Naive thymus-derived CD8-positive, alpha-beta T cell (primary cell): ENCODE measurements around the gene KIAA0930. TPM values are rescaled to one million over a fixed set of nuclear protein-coding genes. Genes with fewer than 3 reads are reported as not detected.

Experiments
- ATAC-seq, 2 donors: fragments of 150-1000 bp; cut with Tn5 transposase in 1 of 2; sonication (Bioruptor Pico), chemical (Tn5 transposase) in 1 of 2; 1 replicate in 1 of 2; 2 replicates in 1 of 2; pipeline ENCODE4 v1.10.0; 2021; ENCODE audit warnings: mild to moderate bottlenecking in 2 of 2, moderate library complexity in 2 of 2
- POLR2A ChIA-PET: fragments of 350-600 bp; sonication (Branson Sonifier 250); formaldehyde crosslinking; loops from one replicate; lab custom pipeline; 2021; ENCODE audit warnings: antibody characterized with exemption; lab: Charles Lee
- DNase-seq, 10 donors: peaks; one replicate each; pipeline versions ENCODE4 v3.0.0 to v3.0.0-alpha.2; 2020 to 2022
- H3K27ac Mint-ChIP-seq, 10 donors: one replicate each; pipeline ENCODE4 v1.8.0; 2020 to 2022; ENCODE audit warnings: mild to moderate bottlenecking in 10 of 10, mixed read lengths in 10 of 10, moderate library complexity in 4 of 10, inconsistent platforms in 1 of 10
- H3K27me3 Mint-ChIP-seq, 5 donors: one replicate each; pipeline ENCODE4 v1.8.0; 2021 to 2022; ENCODE audit warnings: mixed read lengths in 5 of 5
- H3K36me3 Mint-ChIP-seq, 3 donors: one replicate each; pipeline ENCODE4 v1.8.0; 2020 to 2022; ENCODE audit warnings: mixed read lengths in 3 of 3, mild to moderate bottlenecking in 2 of 3, inconsistent platforms in 1 of 3
- H3K4me1 Mint-ChIP-seq, 4 donors: one replicate each; pipeline ENCODE4 v1.8.0; 2021 to 2022; ENCODE audit warnings: mixed read lengths in 4 of 4
- H3K4me3 Mint-ChIP-seq, 10 donors: one replicate each; pipeline ENCODE4 v1.8.0; 2020 to 2022; ENCODE audit warnings: mild to moderate bottlenecking in 10 of 10, mixed read lengths in 10 of 10, moderate library complexity in 6 of 10, inconsistent platforms in 1 of 10
- H3K9me3 Mint-ChIP-seq, 9 donors: one replicate each; pipeline ENCODE4 v1.8.0; 2020 to 2022; ENCODE audit warnings: mixed read lengths in 9 of 9, mild to moderate bottlenecking in 3 of 9, inconsistent platforms in 1 of 9, moderate library complexity in 1 of 9
- polyA plus RNA-seq, 3 donors: library from polyadenylated mRNA; unstranded; fragments of 300-500 nt; fragmentation: Illumina TruSeq; gene quantifications; one replicate each; pipeline ENCODE4 v1.2.3, GENCODE V29; 2021
- total RNA-seq, 8 experiments: library from RNA in 2 of 8; stranded (reverse) in 2 of 8; gene quantifications; one replicate each; pipeline ENCODE4 v1.2.3 and lab custom pipeline; 2021 to 2026

KIAA0930 gene
- total and polyA plus RNA-seq, 5 experiments from 2014 or later: 0.87 to 29.1 (median 2.9) TPM

DNA sequence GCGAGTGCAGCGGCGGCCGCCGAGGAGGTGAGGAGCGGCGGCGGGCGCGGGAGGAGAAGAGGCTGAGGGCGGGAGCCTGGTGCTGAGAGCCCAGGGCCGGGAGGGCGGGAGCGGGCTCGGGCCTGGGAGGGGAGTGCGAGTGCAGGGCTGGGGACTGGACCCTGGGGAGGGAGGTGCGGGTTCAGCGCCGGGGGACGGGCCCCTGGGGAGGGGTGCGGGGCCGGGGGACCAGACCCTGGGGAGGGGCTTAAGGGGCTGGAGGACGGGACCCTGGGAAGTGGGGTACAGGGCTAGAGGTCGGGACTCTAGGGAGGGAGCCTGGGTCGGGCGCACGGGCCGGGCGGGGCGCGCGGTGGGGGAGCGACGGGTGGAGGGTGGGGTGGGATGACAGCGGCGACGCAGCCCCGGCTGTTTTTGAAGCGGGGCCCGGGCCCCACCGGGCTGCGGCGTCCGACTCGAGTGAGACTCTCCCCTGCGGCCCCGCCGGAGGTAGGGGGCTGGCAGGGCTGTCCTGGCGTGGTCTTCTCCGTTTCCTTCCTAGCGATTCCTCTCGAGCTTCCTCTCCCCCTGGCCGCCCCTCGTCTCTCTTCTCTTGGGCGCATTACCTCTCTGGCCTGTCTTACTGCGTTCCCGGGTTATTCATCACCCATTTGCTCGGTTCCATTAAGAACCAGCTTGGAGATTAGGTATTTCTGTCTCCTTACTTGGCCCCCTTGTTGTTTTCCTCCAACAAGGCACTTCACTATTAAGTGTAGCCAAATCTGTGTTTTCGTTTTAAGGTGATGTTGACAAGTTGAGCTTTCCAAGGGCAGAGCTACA lies 76.2 kb downstream of the KIAA0930 start:
- H3K27me3 Mint-ChIP-seq: no peaks in the 10 kb centered on the region
- peak overlapping the region; percentile 89 to 98 (median 95) for H3K27ac Mint-ChIP-seq
- no peaks in the 10 kb centered on the region for H3K9me3 Mint-ChIP-seq
- POLR2A ChIA-PET: interaction anchor here (0.6 to 2.0 kb wide), 8 partner anchors 8 to 77 kb away, joined by 3 to 25 read pairs (median 6); no protein-coding TSS in a partner anchor
- peaks cover 2 to 30% (median 9%) of the 10 kb centered on the region in 3 donors for H3K36me3 Mint-ChIP-seq
- H3K4me1 Mint-ChIP-seq: peaks cover 28 to 69% (median 57%) of the 10 kb centered on the region in 4 donors
- ATAC-seq: peak; percentile 33 to 35
- peak overlapping the region; percentile 92 to 99 (median 96) for H3K4me3 Mint-ChIP-seq
- peak in 9 of 10 donors; percentile 14 to 43 (median 26) for DNase-seq

DNA sequence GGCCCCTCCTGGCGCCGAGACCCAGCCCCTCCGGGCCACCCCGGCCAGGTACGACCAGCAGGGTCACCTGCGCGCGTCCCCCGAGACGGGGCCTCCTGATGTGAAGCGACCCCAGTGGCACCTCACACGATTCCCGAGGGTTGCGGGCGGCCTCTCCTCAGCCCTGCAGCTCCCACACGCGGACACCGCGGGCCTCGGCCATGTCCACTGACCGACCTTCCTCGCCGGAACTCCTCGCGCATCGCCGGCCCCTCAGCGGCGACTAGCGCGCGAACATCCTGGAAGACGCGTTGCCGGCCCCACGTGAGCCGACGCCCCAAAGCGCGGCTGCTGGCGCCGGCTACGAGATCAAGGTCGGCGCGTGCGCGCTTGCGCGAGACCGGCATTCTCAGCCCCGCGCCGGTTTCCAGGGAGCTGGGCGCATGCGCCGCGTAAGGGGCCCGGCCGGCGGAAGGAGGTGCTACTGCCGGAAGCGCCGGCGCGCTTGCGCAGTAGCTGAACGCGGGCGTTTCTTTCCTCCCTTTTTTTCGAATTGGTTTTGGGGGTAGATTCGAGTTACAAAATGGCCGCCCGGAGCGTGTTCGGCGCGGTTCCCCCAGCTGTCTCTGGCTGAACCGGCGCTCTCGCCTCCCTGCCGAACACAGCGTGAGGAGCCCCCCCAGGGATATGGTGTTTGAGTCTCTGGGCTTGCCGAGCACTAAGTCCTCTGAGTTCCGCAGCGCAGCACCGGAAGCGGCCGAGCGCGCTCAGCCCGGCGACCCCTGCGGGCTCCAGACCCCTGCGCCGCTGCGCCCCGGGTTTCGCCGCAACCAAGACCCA lies 77.0 kb downstream of the KIAA0930 start, which contains the start of gene NUP50:
Gene NUP50 (plus strand): TSS at position 475 of the 819 bp plus-strand sequence. CDS start 4,253 bp downstream, outside the sequence.
- POLR2A ChIA-PET: interaction anchor here (0.8 to 1.6 kb wide), 6 partner anchors 9 to 78 kb away, joined by 3 to 25 read pairs (median 4); no protein-coding TSS in a partner anchor
- peaks cover 2 to 22% (median 9%) of the 10 kb centered on the region in 3 donors for H3K36me3 Mint-ChIP-seq
- H3K27me3 Mint-ChIP-seq: no peaks in the 10 kb centered on the region
- peaks cover 28 to 71% (median 53%) of the 10 kb centered on the region in 4 donors for H3K4me1 Mint-ChIP-seq
- peak within 1 kb of the TSS; percentile 92 to 99 (median 96) for H3K4me3 Mint-ChIP-seq
- ATAC-seq (peak; percentile 79 to 84), DNase-seq (peak; percentile 86 to 98 (median 97))
- H3K9me3 Mint-ChIP-seq: no peaks in the 10 kb centered on the region
- H3K27ac Mint-ChIP-seq: peak within 1 kb of the TSS; percentile 92 to 98 (median 95)

DNA sequence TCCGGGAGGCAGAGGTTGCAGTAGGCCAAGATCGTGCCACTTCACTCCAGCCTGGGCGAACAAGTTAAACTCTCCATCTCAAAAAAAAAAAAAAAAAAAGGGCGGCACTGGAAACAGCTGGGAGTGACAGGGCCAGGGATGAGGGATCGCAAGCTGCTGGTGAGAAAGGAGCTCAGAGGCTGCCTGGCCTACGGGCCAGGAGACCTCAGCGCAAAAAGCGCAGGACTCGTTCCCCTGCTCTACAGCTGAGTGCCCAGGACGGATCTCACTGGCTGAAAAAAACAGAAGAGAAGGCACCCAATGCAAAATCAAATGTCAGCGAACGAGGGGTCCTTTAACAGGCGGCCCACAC lies 77.6 kb downstream of the KIAA0930 start:
- Mint-ChIP-seq H3K9me3 (no peaks in the 10 kb centered on the region), H3K27ac (peak overlapping the region; percentile 53 to 96 (median 92)), H3K27me3 (no peaks in the 10 kb centered on the region), H3K4me3 (peak overlapping the region; percentile 81 to 98 (median 92)), H3K4me1 (peaks cover 27 to 68% (median 52%) of the 10 kb centered on the region in 4 donors), H3K36me3 (peaks cover 0 to 21% (median 4%) of the 10 kb centered on the region in 3 donors)
- POLR2A ChIA-PET: interaction anchor here (0.9 to 1.6 kb wide), 5 partner anchors 10 to 79 kb away, joined by 3 to 25 read pairs (median 4); no protein-coding TSS in a partner anchor
- peak; percentile 27 to 31 for ATAC-seq
- DNase-seq: no peak

GRCh38 chr22:45162531-45162930 lies 78.2 kb downstream of the KIAA0930 start:
- ATAC-seq (no peak), DNase-seq (no peak)
- POLR2A ChIA-PET: interaction anchor here (0.9 to 1.6 kb wide), 3 partner anchors 10 to 79 kb away, joined by 4 to 25 read pairs (median 7); no protein-coding TSS in a partner anchor
- Mint-ChIP-seq H3K4me1 (peaks cover 27 to 71% (median 52%) of the 10 kb centered on the region in 4 donors), H3K4me3 (peak overlapping the region; percentile 81 to 98 (median 92)), H3K36me3 (peaks cover 0 to 25% (median 4%) of the 10 kb centered on the region in 3 donors), H3K9me3 (no peaks in the 10 kb centered on the region), H3K27me3 (no peaks in the 10 kb centered on the region), H3K27ac (peak overlapping the region; percentile 22 to 93 (median 80))

DNA sequence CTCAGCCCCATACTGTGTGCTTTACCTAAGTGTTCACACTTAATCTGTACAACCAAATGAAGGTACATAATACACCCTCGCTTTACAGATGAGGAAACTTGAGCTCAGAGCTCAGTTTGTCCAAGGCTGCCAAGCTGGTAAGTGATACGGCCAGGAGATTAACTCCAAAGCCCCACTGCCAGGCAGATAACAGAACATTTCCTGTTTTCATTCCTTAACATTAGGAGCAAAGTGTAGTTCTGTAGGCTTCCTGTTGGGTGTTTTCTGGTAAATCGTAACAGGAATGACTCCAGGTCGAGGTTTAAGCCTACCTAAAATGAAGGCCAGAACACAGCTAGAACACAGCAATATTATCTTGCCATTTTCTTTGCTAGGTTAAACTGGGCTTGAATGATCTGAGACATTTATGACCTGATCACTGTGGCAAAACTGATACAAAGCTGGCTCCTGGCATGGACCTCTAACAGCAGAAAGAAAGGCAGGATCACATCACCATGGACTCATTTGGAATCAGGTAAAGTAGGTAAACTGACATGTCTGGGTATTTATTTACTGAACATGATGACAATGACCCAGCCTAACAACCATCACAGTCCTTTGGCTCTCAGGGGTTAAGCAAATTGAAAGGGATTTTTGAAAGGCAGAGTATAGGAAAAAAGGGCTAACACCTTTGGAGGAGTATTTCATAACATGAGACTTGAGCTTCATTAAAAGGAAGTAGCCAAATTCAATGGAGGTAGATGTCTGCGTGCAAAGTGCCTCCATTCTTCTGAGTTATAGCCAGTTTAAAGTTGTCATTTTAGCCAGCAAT lies 80.8 kb downstream of the KIAA0930 start:
- Mint-ChIP-seq H3K36me3 (peaks cover 7 to 29% (median 9%) of the 10 kb centered on the region in 3 donors), H3K27me3 (no peaks in the 10 kb centered on the region), H3K27ac (peak overlapping the region in 3 of 10 donors; percentile 28 to 65 (median 29)), H3K4me1 (peaks cover 20 to 47% (median 33%) of the 10 kb centered on the region in 4 donors), H3K9me3 (no peaks in the 10 kb centered on the region), H3K4me3 (peak overlapping the region in 5 of 10 donors; percentile 0 to 30 (median 8))
- ATAC-seq (no peak), DNase-seq (no peak)
- POLR2A ChIA-PET: interaction anchor here (1.5 to 1.8 kb wide), 2 partner anchors 10 to 13 kb away, joined by 3 to 4 read pairs; no protein-coding TSS in a partner anchor

DNA sequence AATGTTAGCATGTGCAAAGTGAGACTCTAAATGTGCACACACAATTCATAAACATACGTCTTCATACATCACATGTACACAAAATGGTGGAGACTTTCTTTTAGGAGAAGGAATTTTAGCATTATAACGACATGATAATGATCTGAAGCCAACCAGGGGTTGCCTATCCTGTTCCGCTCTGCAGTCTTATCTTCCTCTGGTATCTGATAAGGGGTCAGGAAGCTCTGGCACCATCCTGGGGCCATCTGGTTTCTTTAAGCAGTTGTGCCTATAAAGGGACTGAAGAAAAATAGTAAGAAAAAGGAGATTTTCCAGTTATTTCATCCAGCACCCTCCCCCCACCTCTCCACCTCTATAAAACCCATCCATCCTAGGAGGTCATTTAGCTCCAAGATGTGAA lies 82.8 kb downstream of the KIAA0930 start:
- Mint-ChIP-seq H3K4me1 (peaks cover 19 to 41% (median 34%) of the 10 kb centered on the region in 4 donors), H3K27me3 (no peaks in the 10 kb centered on the region), H3K4me3 (no peak overlapping the region), H3K9me3 (no peaks in the 10 kb centered on the region), H3K36me3 (peaks cover 6 to 32% (median 11%) of the 10 kb centered on the region in 3 donors), H3K27ac (no peak overlapping the region)
- POLR2A ChIA-PET: no interaction called here
- no peak for ATAC-seq
- no peak for DNase-seq

DNA sequence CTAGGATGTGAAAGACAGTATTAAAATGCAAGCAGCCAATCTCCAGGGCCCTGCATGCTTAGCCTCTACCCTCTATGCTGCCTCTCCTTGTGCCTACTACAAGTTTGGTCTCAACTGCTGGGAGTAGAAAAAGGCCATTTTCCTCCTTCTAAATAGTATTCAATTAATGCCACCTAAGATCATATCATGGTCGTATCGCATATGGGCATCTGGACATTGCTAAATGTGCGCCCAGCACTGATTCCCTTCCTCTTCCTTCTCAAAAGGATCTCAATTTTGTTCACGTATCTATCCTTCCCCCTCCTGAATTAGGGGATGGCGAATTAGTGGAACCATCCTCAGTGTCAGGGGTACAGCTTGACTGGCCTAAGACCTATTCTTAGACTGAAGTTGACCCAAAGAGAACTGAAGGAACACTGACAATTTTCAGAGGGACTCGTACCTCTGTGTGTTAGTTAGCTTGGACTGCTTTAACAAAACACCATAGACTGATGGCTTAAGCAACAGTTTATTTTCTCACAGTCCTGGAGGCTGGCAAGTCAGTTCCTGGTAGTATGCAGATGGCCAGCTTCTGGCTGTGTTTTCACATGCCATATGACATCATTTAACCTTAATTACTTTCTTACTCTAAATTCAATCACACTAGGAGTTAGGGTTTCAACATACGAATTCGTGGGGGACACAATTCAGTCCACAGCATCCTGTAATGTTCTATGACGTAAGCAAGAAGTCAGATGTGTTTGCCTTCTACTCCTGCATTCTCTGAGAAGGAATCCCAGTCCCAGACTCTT lies 85.4 kb downstream of the KIAA0930 start:
- Mint-ChIP-seq H3K27me3 (no peaks in the 10 kb centered on the region), H3K27ac (peak overlapping the region in 3 of 10 donors; percentile 4 to 60 (median 40)), H3K4me3 (no peak overlapping the region), H3K36me3 (peaks cover 10 to 49% (median 18%) of the 10 kb centered on the region in 3 donors), H3K9me3 (no peaks in the 10 kb centered on the region), H3K4me1 (peaks cover 18 to 32% (median 24%) of the 10 kb centered on the region in 4 donors)
- POLR2A ChIA-PET: no interaction called here
- ATAC-seq (no peak), DNase-seq (no peak)

- POLR2A ChIA-PET: no interaction called here
- no peaks in the 10 kb centered on the region for H3K27me3 Mint-ChIP-seq
- peak overlapping the region in 1 of 10 donors; percentile 4 for H3K27ac Mint-ChIP-seq
- H3K9me3 Mint-ChIP-seq: no peaks in the 10 kb centered on the region
- H3K4me3 Mint-ChIP-seq: no peak overlapping the region
- H3K4me1 Mint-ChIP-seq: peaks cover 10 to 28% (median 18%) of the 10 kb centered on the region in 4 donors
- no peak for ATAC-seq
- peaks cover 10 to 52% (median 21%) of the 10 kb centered on the region in 3 donors for H3K36me3 Mint-ChIP-seq
- DNase-seq: no peak
Measured at GRCh38 chr22:45154383-45154782, 86.3 kb downstream of the KIAA0930 start.

GRCh38 chr22:45151503-45151902 lies 89.2 kb downstream of the KIAA0930 start:
- ATAC-seq (peak in 1 of 2 donors; percentile 47), DNase-seq (no peak)
- Mint-ChIP-seq H3K4me3 (no peak overlapping the region), H3K27me3 (no peaks in the 10 kb centered on the region), H3K27ac (peak overlapping the region in 3 of 10 donors; percentile 26 to 36 (median 28)), H3K9me3 (no peaks in the 10 kb centered on the region), H3K36me3 (peaks cover 4 to 40% (median 16%) of the 10 kb centered on the region in 3 donors), H3K4me1 (peaks cover 9 to 28% (median 10%) of the 10 kb centered on the region in 4 donors)
- POLR2A ChIA-PET: no interaction called here

- H3K36me3 Mint-ChIP-seq: peaks cover 4 to 31% (median 16%) of the 10 kb centered on the region in 3 donors
- H3K27me3 Mint-ChIP-seq: no peaks in the 10 kb centered on the region
- no peak overlapping the region for H3K4me3 Mint-ChIP-seq
- no peaks in the 10 kb centered on the region for H3K9me3 Mint-ChIP-seq
- peak overlapping the region in 1 of 10 donors; percentile 27 for H3K27ac Mint-ChIP-seq
- DNase-seq: no peak
- H3K4me1 Mint-ChIP-seq: peaks cover 9 to 28% (median 10%) of the 10 kb centered on the region in 4 donors
- POLR2A ChIA-PET: no interaction called here
- ATAC-seq: no peak
Measured at GRCh38 chr22:45150139-45150538, 90.6 kb downstream of the KIAA0930 start.

- Mint-ChIP-seq H3K27ac (no peak overlapping the region), H3K4me3 (no peak overlapping the region), H3K9me3 (no peaks in the 10 kb centered on the region), H3K4me1 (peaks cover 9 to 28% (median 11%) of the 10 kb centered on the region in 4 donors), H3K27me3 (no peaks in the 10 kb centered on the region), H3K36me3 (peaks cover 4 to 30% (median 16%) of the 10 kb centered on the region in 3 donors)
- POLR2A ChIA-PET: no interaction called here
- ATAC-seq (no peak), DNase-seq (no peak)
Measured at GRCh38 chr22:45149671-45150070, 91.0 kb downstream of the KIAA0930 start.
